IMR-90 (cell line): ENCODE results near the gene UTY. TPM values are rescaled to one million over a fixed set of nuclear protein-coding genes. Genes with fewer than 3 reads are reported as not detected.

Experiments
- ATAC-seq: fragments of 200-7000 bp; cut with Tn5 transposase; 2 replicates; pipeline ENCODE4 v1.9.1; 2020; ENCODE audit warnings: low read depth, mild to moderate bottlenecking, moderate library complexity
- BruUV-seq: library from RNA; stranded (reverse); fragments of 400-500 nt; replicated peaks from 2 replicates; lab custom pipeline; 2021; lab: Mats Ljungman, UMichigan
- CTCF ChIA-PET: fragments of 300-600 bp; formaldehyde crosslinking; extraction: SDS; loops from one replicate; lab custom pipeline; 2021; ENCODE audit warnings: antibody characterized with exemption; lab: Yijun Ruan, JAX
- POLR2A ChIA-PET: fragments of 300-600 bp; sonication (Branson Sonifier 250); formaldehyde crosslinking; loops from one replicate; lab custom pipeline; 2022; ENCODE audit warnings: antibody characterized with exemption; ENCODE audit not compliant: unreplicated experiment; lab: Charles Lee
- DNase-seq: peaks from one replicate; pipeline ENCODE4 v3.0.0; 2013
- H2AFZ ChIP-seq: replicated peaks from 2 replicates; pipeline ENCODE3; 2013; ENCODE audit warnings: low read length, mild to moderate bottlenecking; ENCODE audit not compliant: poor library complexity
- H2AK5ac ChIP-seq: 2 replicates; pipeline ENCODE4 v1.6.1; 2013; ENCODE audit warnings: low read depth, low read length, inconsistent platforms
- H2AK9ac ChIP-seq: replicated peaks from 2 replicates; pipeline ENCODE3; 2013; ENCODE audit warnings: mild to moderate bottlenecking, low read depth, low read length, moderate library complexity; ENCODE audit not compliant: poor library complexity
- H2BK120ac ChIP-seq: 2 replicates; pipeline ENCODE4 v1.6.1; 2013; ENCODE audit warnings: low read depth, low read length, inconsistent platforms
- H2BK15ac ChIP-seq: 3 replicates; pipeline ENCODE4 v1.6.1; 2013; ENCODE audit warnings: low read depth, low read length, inconsistent platforms
- H2BK20ac ChIP-seq: 2 replicates; pipeline ENCODE4 v1.6.1; 2013; ENCODE audit warnings: low read depth, mild to moderate bottlenecking, inconsistent platforms, low read length, moderate library complexity
- H2BK5ac ChIP-seq: 2 replicates; pipeline ENCODE4 v1.6.1; 2013; ENCODE audit warnings: mild to moderate bottlenecking, low read depth, low read length, inconsistent platforms; ENCODE audit not compliant: poor library complexity, severe bottlenecking
- H3K14ac ChIP-seq: replicated peaks from 2 replicates; pipeline ENCODE4 v1.6.1; 2013; ENCODE audit warnings: low read depth, low read length, inconsistent platforms
- H3K18ac ChIP-seq: 2 replicates; pipeline ENCODE4 v1.6.1; 2013; ENCODE audit warnings: low read depth, low read length, control low read depth
- H3K23ac ChIP-seq: 2 replicates; pipeline ENCODE4 v1.6.1; 2013; ENCODE audit warnings: low read depth, low read length, inconsistent platforms
- H3K27ac ChIP-seq: 2 replicates; pipeline ENCODE4 v1.5.1; 2013; ENCODE audit warnings: mild to moderate bottlenecking, control low read depth, low read length; ENCODE audit not compliant: insufficient read depth
- H3K27me3 ChIP-seq: 2 replicates; pipeline ENCODE4 v1.6.1; 2013; ENCODE audit warnings: low read length; ENCODE audit not compliant: control insufficient read depth, insufficient read depth
- H3K36me3 ChIP-seq: 2 replicates; pipeline ENCODE4 v1.6.1; 2013; ENCODE audit warnings: low read length, mixed read lengths; ENCODE audit not compliant: control insufficient read depth, insufficient read depth
- H3K4ac ChIP-seq: 2 replicates; pipeline ENCODE4 v1.6.1; 2013; ENCODE audit warnings: low read depth, low read length, inconsistent platforms
- H3K4me1 ChIP-seq: 2 replicates; pipeline ENCODE4 v1.6.1; 2013; ENCODE audit warnings: low read length, mixed read lengths; ENCODE audit not compliant: control insufficient read depth, insufficient read depth
- H3K4me2 ChIP-seq: 2 replicates; pipeline ENCODE4 v1.6.1; 2013; ENCODE audit warnings: low read depth, mild to moderate bottlenecking, control low read depth, low read length, moderate library complexity
- H3K4me3 ChIP-seq: 2 replicates; pipeline ENCODE4 v1.5.1; 2013; ENCODE audit warnings: low read depth, mild to moderate bottlenecking, control low read depth, low read length, moderate library complexity; ENCODE audit not compliant: insufficient read depth
- H3K56ac ChIP-seq: 2 replicates; pipeline ENCODE4 v1.6.1; 2013; ENCODE audit warnings: low read length, inconsistent platforms; ENCODE audit not compliant: insufficient read depth; ENCODE audit errors: extremely low read depth
- H3K79me1 ChIP-seq, 2 experiments: 2 replicates each; pipeline ENCODE4 v1.6.1; 2013; ENCODE audit warnings: low read length in 2 of 2, inconsistent platforms in 1 of 2, low read depth in 1 of 2
- H3K9ac ChIP-seq: 2 replicates; pipeline ENCODE4 v1.6.1; 2013; ENCODE audit warnings: low read depth, low read length, control low read depth
- H3K9me1 ChIP-seq: 2 replicates; pipeline ENCODE4 v1.6.1; 2013; ENCODE audit warnings: low read length, inconsistent platforms; ENCODE audit not compliant: insufficient read depth
- H3K9me3 ChIP-seq: 2 replicates; pipeline ENCODE4 v1.6.1; 2013; ENCODE audit warnings: low read length; ENCODE audit not compliant: control insufficient read depth, insufficient read depth
- H4K20me1 ChIP-seq: 2 replicates; pipeline ENCODE4 v1.6.1; 2013; ENCODE audit warnings: low read length, inconsistent platforms; ENCODE audit not compliant: insufficient read depth
- H4K5ac ChIP-seq: 2 replicates; pipeline ENCODE4 v1.6.1; 2013; ENCODE audit warnings: mild to moderate bottlenecking, low read depth, low read length, control low read depth
- H4K8ac ChIP-seq, 2 experiments: 2 replicates each; pipeline ENCODE4 v1.6.1; 2013; ENCODE audit warnings: low read depth in 2 of 2, low read length in 2 of 2, control low read depth in 1 of 2, inconsistent platforms in 1 of 2
- H4K91ac ChIP-seq: 2 replicates; pipeline ENCODE4 v1.6.1; 2013; ENCODE audit warnings: low read depth, low read length, inconsistent platforms; ENCODE audit not compliant: insufficient read depth
- FOS ChIP-seq: fragments of 150-350 bp; IDR thresholded peaks from 2 replicates; pipeline ENCODE4 v1.6.1; 2016; ENCODE audit warnings: low read depth, low read length
- MAFK ChIP-seq: IDR thresholded peaks from 2 replicates; pipeline ENCODE4 v1.6.1; 2012; ENCODE audit warnings: low read depth, low read length, improper control_type of control experiment
- WGBS, 2 experiments: methylation state at CpG; one replicate each; pipeline versions ENCODE4 v1.1.5 to v1.1.7; 2013; ENCODE audit warnings: missing lambda C conversion rate in 2 of 2; ENCODE audit not compliant: insufficient read length in 1 of 2; ENCODE audit errors: extremely low coverage in 2 of 2; 5-methylcytosine and 5-hydroxymethylcytosine counted together
- dilution Hi-C: fragments of 300-500 bp; cut with HindIII; formaldehyde crosslinking; loops from one replicate; pipeline ENCODE4 v1.14.3; 2018; ENCODE audit warnings: low sequenced_read_pairs; ENCODE audit not compliant: unreplicated experiment
- in situ Hi-C: fragments of 300-500 bp; cut with MboI; formaldehyde crosslinking; loops from 3 replicates; pipeline ENCODE4 v1.14.3; 2019; ENCODE audit warnings: low sequenced_read_pairs, inconsistent platforms, mixed read lengths
- intact Hi-C: fragments of 100-400 bp; cut with micrococcal nuclease; formaldehyde crosslinking; loops from 2 replicates; pipeline ENCODE4 v1.10.0; 2022
- polyA plus RNA-seq, 3 experiments: library from polyadenylated mRNA; depleted of rRNA; stranded (reverse); fragments of >200 nt; gene quantifications; 2 replicates each; pipeline ENCODE4 v1.2.3, GENCODE V29; 2012; ENCODE audit warnings: low replicate concordance in 1 of 3
- total RNA-seq: library from RNA; depleted of rRNA; stranded (reverse); fragments of >200 nt; gene quantifications from 2 replicates; pipeline ENCODE4 v1.2.3, GENCODE V29; 2012

The UTY gene
- total and polyA plus RNA-seq, 2 of the 4 experiments (the other 2 are of a cell fraction) = not detected

GRCh38 chrY:13398876-13399275 is 81.0 kb downstream of the UTY start:
- no peaks in the 10 kb centered on the region for H3K9me3 ChIP-seq
- H4K20me1 ChIP-seq = no peaks in the 10 kb centered on the region
- ChIA-PET POLR2A (no interaction called here), CTCF (no interaction called here)
- DNase-seq (no peak), ATAC-seq (no peak)
- H4K91ac ChIP-seq = no peak overlapping the region
- no peak overlapping the region for H2AK5ac ChIP-seq
- H3K23ac ChIP-seq = no peak overlapping the region
- H2BK15ac ChIP-seq = no peak overlapping the region
- no peak overlapping the region for H3K27ac ChIP-seq
- in situ Hi-C loops = no loop called here
- intact Hi-C loops = no loop called here
- no CpG with 5 or more reads among the region's 2 CpGs for WGBS, 2 experiments
- no TSS peak for BruUV-seq
- no peak for TF ChIP-seq FOS
- no peak for TF ChIP-seq MAFK
- no peak overlapping the region for H2BK5ac ChIP-seq
- no peak overlapping the region for H2AFZ ChIP-seq
- no peak overlapping the region for H3K4me2 ChIP-seq
- no peak overlapping the region for H2BK120ac ChIP-seq
- no peak overlapping the region for H3K9ac ChIP-seq
- H2BK20ac ChIP-seq = no peak overlapping the region
- H3K4me3 ChIP-seq = no peak overlapping the region
- H3K36me3 ChIP-seq = no peaks in the 10 kb centered on the region
- H3K18ac ChIP-seq = no peak overlapping the region
- no peak overlapping the region for H2AK9ac ChIP-seq
- H3K56ac ChIP-seq = no peak overlapping the region
- dilution Hi-C loops = no loop called here
- H4K5ac ChIP-seq = no peak overlapping the region
- no peak overlapping the region for H3K4ac ChIP-seq
- H3K79me1 ChIP-seq = no peaks in the 10 kb centered on the region
- H3K27me3 ChIP-seq = no peaks in the 10 kb centered on the region
- H3K9me1 ChIP-seq = no peaks in the 10 kb centered on the region
- H3K14ac ChIP-seq = no peak overlapping the region
- H3K4me1 ChIP-seq = no peaks in the 10 kb centered on the region
- no peak overlapping the region for H4K8ac ChIP-seq
